Liver (tissue), 9 donors: ENCODE results near the gene TPX2. TPM values are rescaled to one million over a fixed set of nuclear protein-coding genes. Genes with fewer than 3 reads are reported as not detected.

Experiments used
- DNase-seq: peaks from one replicate; pipeline ENCODE4 v3.0.0-alpha.2; 2017; ENCODE audit warnings: low spot score
- H3K27ac ChIP-seq, 2 donors: one replicate each; pipeline ENCODE4 v1.7.0; 2013; ENCODE audit warnings: inconsistent platforms in 2 of 2, low read length in 2 of 2, control low read depth in 1 of 2, low read depth in 1 of 2, mild to moderate bottlenecking in 1 of 2
- H3K27me3 ChIP-seq, 4 donors: one replicate each; pipeline versions ENCODE4 v1.6.1 to v1.7.0; 2013; ENCODE audit warnings: low read length in 3 of 4, inconsistent platforms in 1 of 4, mild to moderate bottlenecking in 1 of 4, moderate library complexity in 1 of 4; ENCODE audit not compliant: control insufficient read depth in 4 of 4, insufficient read depth in 4 of 4
- H3K36me3 ChIP-seq, 4 donors: one replicate each; pipeline versions ENCODE4 v1.6.1 to v1.7.0; 2013; ENCODE audit warnings: low read length in 3 of 4, mild to moderate bottlenecking in 3 of 4, low read depth in 1 of 4, moderate library complexity in 1 of 4; ENCODE audit not compliant: control insufficient read depth in 4 of 4, insufficient read depth in 3 of 4
- H3K4me1 ChIP-seq, 4 donors: one replicate each; pipeline versions ENCODE4 v1.6.1 to v1.7.0; 2013; ENCODE audit warnings: low read length in 3 of 4, mild to moderate bottlenecking in 3 of 4, moderate library complexity in 1 of 4; ENCODE audit not compliant: control insufficient read depth in 4 of 4, insufficient read depth in 4 of 4
- H3K4me3 ChIP-seq, 3 donors: one replicate each; pipeline versions ENCODE4 v1.6.1 to v1.7.0; 2013; ENCODE audit warnings: low read length in 3 of 3, control low read depth in 1 of 3, low read depth in 1 of 3, mild to moderate bottlenecking in 1 of 3
- H3K9ac ChIP-seq, 2 donors: one replicate each; pipeline ENCODE4 v1.7.0; 2013; ENCODE audit warnings: low read length in 2 of 2, mild to moderate bottlenecking in 2 of 2, moderate library complexity in 2 of 2, control low read depth in 1 of 2, low read depth in 1 of 2
- H3K9me3 ChIP-seq, 4 donors: one replicate each; pipeline versions ENCODE4 v1.6.1 to v1.7.0; 2013; ENCODE audit warnings: low read length in 3 of 4; ENCODE audit not compliant: control insufficient read depth in 4 of 4
- ATF3 ChIP-seq: IDR thresholded peaks from 2 replicates; pipeline ENCODE4 v1.6.1; 2016; ENCODE audit warnings: antibody characterized with exemption
- CTCF ChIP-seq: fragments of 150-350 bp; IDR thresholded peaks from 2 replicates; pipeline ENCODE4 v1.5.1; 2017; ENCODE audit warnings: improper control_type of control experiment, low read depth, low read length; ENCODE audit not compliant: missing input control
- EGR1 ChIP-seq, 2 donors: IDR thresholded peaks; 2 replicates each; pipeline ENCODE4 v1.6.1; 2016 to 2018; ENCODE audit warnings: antibody characterized with exemption in 2 of 2, low read depth in 2 of 2
- FOXA1 ChIP-seq: IDR thresholded peaks from 2 replicates; pipeline ENCODE4 v1.6.1; 2016; ENCODE audit warnings: antibody characterized with exemption
- FOXA2 ChIP-seq: IDR thresholded peaks from 2 replicates; pipeline ENCODE4 v1.6.1; 2016; ENCODE audit warnings: antibody characterized with exemption
- GABPA ChIP-seq, 2 donors: IDR thresholded peaks in 1 of 2; conservative IDR thresholded peaks in 1 of 2; 2 replicates each; pipeline ENCODE4 v1.6.1; 2016; ENCODE audit warnings: antibody characterized with exemption in 2 of 2, mild to moderate bottlenecking in 1 of 2, moderate library complexity in 1 of 2
- HNF4A ChIP-seq, 2 donors: conservative IDR thresholded peaks; 2 replicates each; pipeline ENCODE4 v1.6.1; 2016; ENCODE audit warnings: antibody characterized with exemption in 2 of 2, mild to moderate bottlenecking in 2 of 2
- HNF4G ChIP-seq: IDR thresholded peaks from 2 replicates; pipeline ENCODE4 v1.6.1; 2016; ENCODE audit warnings: antibody characterized with exemption
- JUND ChIP-seq, 2 donors: IDR thresholded peaks; 2 replicates each; pipeline ENCODE4 v1.6.1; 2016; ENCODE audit warnings: antibody characterized with exemption in 2 of 2
- MAX ChIP-seq: IDR thresholded peaks from 2 replicates; pipeline ENCODE4 v1.6.1; 2016; ENCODE audit warnings: antibody characterized with exemption
- NR2F2 ChIP-seq: IDR thresholded peaks from 2 replicates; pipeline ENCODE4 v1.6.1; 2016; ENCODE audit warnings: antibody characterized with exemption
- RAD21 ChIP-seq, 2 donors: IDR thresholded peaks; 2 replicates each; pipeline ENCODE4 v1.6.1; 2016; ENCODE audit warnings: antibody characterized with exemption in 2 of 2, mild to moderate bottlenecking in 2 of 2
- REST ChIP-seq: IDR thresholded peaks from 2 replicates; pipeline ENCODE4 v1.6.1; 2016; ENCODE audit warnings: antibody characterized with exemption, mild to moderate bottlenecking
- RXRA ChIP-seq, 2 donors: IDR thresholded peaks; 2 replicates each; pipeline ENCODE4 v1.6.1; 2017 to 2018; ENCODE audit warnings: antibody characterized with exemption in 2 of 2, mild to moderate bottlenecking in 1 of 2
- SP1 ChIP-seq: IDR thresholded peaks from 2 replicates; pipeline ENCODE4 v1.6.1; 2018; ENCODE audit warnings: antibody characterized with exemption, mild to moderate bottlenecking
- TAF1 ChIP-seq: conservative IDR thresholded peaks from 2 replicates; pipeline ENCODE4 v1.6.1; 2016; ENCODE audit warnings: antibody characterized with exemption, mild to moderate bottlenecking
- YY1 ChIP-seq: IDR thresholded peaks from 2 replicates; pipeline ENCODE4 v1.6.1; 2016; ENCODE audit warnings: antibody characterized with exemption, mild to moderate bottlenecking
- ZBTB33 ChIP-seq: IDR thresholded peaks from 2 replicates; pipeline ENCODE4 v1.6.1; 2016; ENCODE audit warnings: antibody characterized with exemption
- WGBS: extraction: QIAGEN DNeasy Blood & Tissue Kit; methylation state at CpG from one replicate; pipeline ENCODE4 v1.1.7; 2013; 5-methylcytosine and 5-hydroxymethylcytosine counted together
- polyA plus RNA-seq, 2 donors: library from polyadenylated mRNA; stranded (reverse) in 1 of 2; unstranded in 1 of 2; fragments of 200-250 nt in 1 of 2; fragments of >200 nt in 1 of 2; fragmentation: Nextera tagmentation in 1 of 2; extraction: Ambion mirVana in 1 of 2; gene quantifications; one replicate each; pipeline versions ENCODE4 v1.2.1 to v1.2.3, GENCODE V29; 2013 to 2015
- total RNA-seq, 2 donors: library from RNA; depleted of rRNA; stranded (reverse); fragments of >200 nt; gene quantifications; one replicate each; pipeline ENCODE4 v1.2.3, GENCODE V29; 2014
- donor health status: healthy.
- donor health status: healthy.
- donor health status: healthy.
- donor health status: healthy.
- donor health status: healthy.

TPX2 gene
- total and polyA plus RNA-seq, 4 donors = 1.1 to 40.8 (median 2.4) TPM

GRCh38 chr20:31695849-31696804 is 43.0 kb upstream of the TPX2 start:
- Histone ChIP-seq H3K9ac (no peak overlapping the region), H3K4me3 (no peak overlapping the region), H3K9me3 (no peaks in the 10 kb centered on the region), H3K4me1 (peaks cover 17 to 50% (median 29%) of the 10 kb centered on the region in 4 donors), H3K27me3 (no peaks in the 10 kb centered on the region), H3K36me3 (peaks cover 0 to 6% (median 0%) of the 10 kb centered on the region in 4 donors), H3K27ac (peak overlapping the region; percentile 76 to 97)
- 55% methylated on average over 12 of the region's 12 CpGs for WGBS
- no peak for DNase-seq
- peak; percentile 23 for TF ChIP-seq TAF1
- peak; percentile 100 for TF ChIP-seq RXRA (IDR thresholded peaks at IDR 0.05)
- peak; percentile 99 for TF ChIP-seq SP1
- TF ChIP-seq FOXA1 = peak; percentile 88
- no peak for TF ChIP-seq CTCF
- peak; percentile 75 for TF ChIP-seq YY1
- peak; percentile 72 for TF ChIP-seq REST
- TF ChIP-seq MAX = peak; percentile 97
- peak; percentile 96 for TF ChIP-seq ATF3
- TF ChIP-seq GABPA (IDR thresholded peaks at IDR 0.05 in 1 of 2, conservative IDR thresholded peaks at IDR 0.05 in 1 of 2) = no peak
- peak; percentile 92 for TF ChIP-seq HNF4G
- TF ChIP-seq JUND (IDR thresholded peaks at IDR 0.05) = peak; percentile 97 to 98
- peak; percentile 79 for TF ChIP-seq ZBTB33
- TF ChIP-seq EGR1 (IDR thresholded peaks at IDR 0.05; ENCODE audit: low read depth in 2 of 2) = peak in 1 of 2 donors; percentile 82
- TF ChIP-seq NR2F2 = peak; percentile 87
- TF ChIP-seq FOXA2 = peak; percentile 83
- TF ChIP-seq RAD21 (IDR thresholded peaks at IDR 0.05) = peak; percentile 39 to 63
- peak; percentile 95 for TF ChIP-seq HNF4A (conservative IDR thresholded peaks at IDR 0.05)
